K562 (cell line): ENCODE results near the gene IFNG-AS1. TPM values are rescaled to one million over a fixed set of nuclear protein-coding genes. Genes with fewer than 3 reads are reported as not detected.

Source experiments
- ATAC-seq: fragments of 200-7000 bp; cut with Tn5 transposase; 3 replicates; pipeline ENCODE4 v1.9.1; 2020; ENCODE audit warnings: moderate library complexity
- BruUV-seq: library from RNA; stranded (reverse); fragments of 400-500 nt; replicated peaks from 2 replicates; lab custom pipeline; 2021; lab: Mats Ljungman, UMichigan
- CTCF ChIA-PET: fragments of 300-600 bp; formaldehyde crosslinking; extraction: SDS; loops from one replicate; lab custom pipeline; 2021; ENCODE audit warnings: low intra/inter-chr PET ratio; lab: Yijun Ruan, JAX
- POLR2A ChIA-PET: fragments of 300-600, 350-650 bp; sonication (Branson Sonifier 250); formaldehyde crosslinking; extraction: SDS; loops from one replicate; lab custom pipeline; 2021; ENCODE audit warnings: antibody characterized with exemption, inconsistent platforms; lab: Yijun Ruan, JAX
- DNase-seq, 4 experiments: peaks; one replicate each; pipeline versions ENCODE4 v3.0.0 to v3.0.0-alpha.2; 2011 to 2018; ENCODE audit warnings: low spot score in 3 of 4, mixed read lengths in 3 of 4; ENCODE audit errors: extremely low read depth in 1 of 4
- FAIRE-seq: peaks from 2 replicates; lab custom pipeline; 2011; peaks lifted over from hg19 to GRCh38; lab: Jason Lieb, UNC
- H2AFZ ChIP-seq: 2 replicates; pipeline ENCODE4 v1.6.0; 2011; ENCODE audit warnings: low read depth, low read length, control low read depth, inconsistent platforms
- H3K27ac ChIP-seq: fragments of 200-600 bp; 3 replicates; pipeline ENCODE4 v1.8.0; 2011; ENCODE audit warnings: low read depth, mild to moderate bottlenecking, control low read depth, inconsistent platforms, low read length, moderate library complexity, mixed read lengths; ENCODE audit errors: extremely low read depth
- H3K27me3 ChIP-seq, 2 experiments: fragments of 300-600 bp in 1 of 2; 2 replicates in 1 of 2; 3 replicates in 1 of 2; pipeline versions ENCODE4 v1.6.0 to v1.8.0; 2011; ENCODE audit warnings: inconsistent platforms in 2 of 2, low read length in 2 of 2, mild to moderate bottlenecking in 1 of 2, mixed read lengths in 1 of 2, moderate library complexity in 1 of 2; ENCODE audit not compliant: control insufficient read depth in 2 of 2, insufficient read depth in 2 of 2
- H3K36me3 ChIP-seq: fragments of 300-600 bp; 3 replicates; pipeline ENCODE4 v1.8.0; 2011; ENCODE audit warnings: mild to moderate bottlenecking, low read length, inconsistent platforms; ENCODE audit not compliant: control insufficient read depth, insufficient read depth
- H3K4me1 ChIP-seq, 2 experiments: fragments of 200-600 bp in 1 of 2; replicated peaks in 1 of 2; 2 replicates in 1 of 2; 3 replicates in 1 of 2; pipeline versions ENCODE4 v1.5.1 to v1.8.0; 2011; ENCODE audit warnings: inconsistent platforms in 2 of 2, low read length in 2 of 2, mild to moderate bottlenecking in 1 of 2, mixed read lengths in 1 of 2, moderate library complexity in 1 of 2; ENCODE audit not compliant: control insufficient read depth in 2 of 2, insufficient read depth in 2 of 2
- H3K4me2 ChIP-seq: 2 replicates; pipeline ENCODE4 v1.6.1; 2011; ENCODE audit warnings: low read length, control low read depth, inconsistent platforms, mixed read lengths; ENCODE audit not compliant: insufficient read depth
- H3K4me3 ChIP-seq: fragments of 200-600 bp; sonication (generic), shearing (Covaris generic); 2 replicates; pipeline ENCODE4 v1.5.1; 2016; ENCODE audit warnings: control low read depth, inconsistent platforms
- H3K79me2 ChIP-seq: fragments of 200-600 bp; 3 replicates; pipeline ENCODE4 v1.8.0; 2011; ENCODE audit warnings: low read length, inconsistent platforms; ENCODE audit not compliant: control insufficient read depth, insufficient read depth
- H3K9ac ChIP-seq, 2 experiments: 2 replicates each; pipeline versions ENCODE4 v1.6.0 to v1.6.1; 2011; ENCODE audit warnings: low read depth in 2 of 2, low read length in 2 of 2, control low read depth in 1 of 2, inconsistent platforms in 1 of 2, mild to moderate bottlenecking in 1 of 2, mixed read lengths in 1 of 2; ENCODE audit not compliant: insufficient read depth in 1 of 2
- H3K9me1 ChIP-seq: one replicate; pipeline ENCODE4 v1.6.0; 2011; ENCODE audit warnings: inconsistent platforms, mild to moderate bottlenecking, low read length, moderate library complexity; ENCODE audit not compliant: control insufficient read depth, insufficient read depth
- H3K9me3 ChIP-seq: replicated peaks from 2 replicates; pipeline ENCODE4 v1.5.1; 2011; ENCODE audit warnings: low read depth, low read length, inconsistent platforms; ENCODE audit not compliant: control insufficient read depth, insufficient read depth
- H4K20me1 ChIP-seq: replicated peaks from 2 replicates; pipeline ENCODE4 v1.6.1; 2011; ENCODE audit warnings: low read length, inconsistent platforms, mixed read lengths; ENCODE audit not compliant: control insufficient read depth, insufficient read depth
- CBFA2T2 ChIP-seq: fragments of 450-650 bp; conservative IDR thresholded peaks from 2 replicates; pipeline ENCODE4 v1.6.1; 2017; ENCODE audit warnings: mild to moderate bottlenecking
- FOXM1 ChIP-seq, 2 experiments: fragments of 450-650 bp in 1 of 2; sonication (generic) in 1 of 2; formaldehyde crosslinking in 1 of 2; IDR thresholded peaks; 2 replicates each; pipeline versions ENCODE4 v1.6.1 to v1.9.0; 2017 to 2022; ENCODE audit warnings: low read depth in 2 of 2, mild to moderate bottlenecking in 2 of 2, missing genetic modification reagents in 1 of 2, moderate library complexity in 1 of 2
- RAD51 ChIP-seq: fragments of 450-650 bp; IDR thresholded peaks from 2 replicates; pipeline ENCODE4 v1.7.1; 2016; ENCODE audit warnings: low read depth, mild to moderate bottlenecking, borderline replicate concordance
- U2AF1 ChIP-seq: fragments of 200-400 bp; formaldehyde crosslinking; optimal IDR thresholded peaks from 2 replicates; pipeline ENCODE3; 2017; ENCODE audit warnings: mild to moderate bottlenecking, low read depth, low read length, moderate library complexity
- ZNF766 ChIP-seq: fragments of 200-800 bp; sonication (Bioruptor generic); conservative IDR thresholded peaks from 2 replicates; pipeline ENCODE4 v1.6.1; 2016; ENCODE audit warnings: missing genetic modification characterization, missing compliant biosample characterization
- WGBS: fragments of 100-300 bp; shearing (Covaris generic); methylation state at CpG from one replicate; pipeline ENCODE4 v1.1.6; 2016; ENCODE audit warnings: low coverage, mixed read lengths; ENCODE audit not compliant: insufficient coverage; ENCODE audit errors: missing lambda C conversion rate; 5-methylcytosine and 5-hydroxymethylcytosine counted together
- in situ Hi-C: fragments of 300-500 bp; cut with MboI; formaldehyde crosslinking; loops from 4 replicates; pipeline ENCODE4 v1.15.0; 2018; ENCODE audit warnings: inconsistent platforms, mixed read lengths
- intact Hi-C: fragments of 100-400 bp; cut with micrococcal nuclease; formaldehyde crosslinking; loops from 2 replicates; pipeline ENCODE4 v1.14.2; 2022
- polyA plus RNA-seq, 8 experiments: library from polyadenylated mRNA; depleted of rRNA in 4 of 8; stranded (reverse) in 5 of 8; unstranded in 3 of 8; fragments of >200 nt; fragmentation: Nextera tagmentation in 2 of 8; fragmentation: Illumina TruSeq in 1 of 8; extraction: Ambion mirVana in 2 of 8; extraction: Trizol in 1 of 8; gene quantifications; 2 replicates each; pipeline versions ENCODE4 v1.2.1 to v1.2.3, GENCODE V29; 2011 to 2014; ENCODE audit warnings: inconsistent platforms in 1 of 8, missing spikeins in 1 of 8
- total RNA-seq, 7 experiments: library from RNA; depleted of rRNA in 6 of 7; stranded (reverse); fragments of >200 nt in 6 of 7; fragmentation: Illumina TruSeq in 2 of 7; extraction: Trizol in 2 of 7; gene quantifications; 2 replicates each; pipeline versions ENCODE4 v1.2.1 to v1.2.3, GENCODE V29; 2011 to 2021; ENCODE audit warnings: low replicate concordance in 1 of 7
- TF ChIP-seq, protein P1 (sequence below): fragments of 450-650 bp; formaldehyde crosslinking; IDR thresholded peaks from 2 replicates; pipeline ENCODE4 v1.4.0; 2020; ENCODE audit warnings: mild to moderate bottlenecking, mixed read lengths

Gene IFNG-AS1
- total and polyA plus RNA-seq, 9 of the 15 experiments (the other 6 are each of a cell fraction or from before 2014, with no cell fraction given): not detected

DNA sequence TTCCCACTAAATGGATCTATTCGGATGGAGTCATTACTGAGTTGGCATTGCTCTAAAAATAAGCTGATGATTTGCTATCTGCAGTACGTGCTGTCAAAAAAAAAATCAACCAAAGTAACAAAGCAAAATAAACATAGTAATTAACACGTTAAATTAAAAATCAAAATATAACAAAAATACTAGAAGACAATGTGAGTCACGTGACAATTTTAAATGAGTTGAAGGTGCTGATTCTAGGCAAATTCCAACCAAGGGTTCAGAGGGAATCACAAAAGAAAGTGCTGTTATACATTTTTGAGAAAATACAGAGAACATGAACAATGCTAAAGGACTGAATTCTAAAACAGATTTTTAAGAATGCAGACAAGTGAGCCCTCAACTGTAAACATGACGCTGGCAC lies 45.2 kb upstream of the IFNG-AS1 start:
- in situ Hi-C loops: loop anchor here (5.0 kb wide), 1 partner anchor 587 kb away; no protein-coding TSS in a partner anchor
- Histone ChIP-seq H2AFZ (no peak overlapping the region), H3K9me3 (no peaks in the 10 kb centered on the region), H3K36me3 (no peaks in the 10 kb centered on the region), H3K27ac (no peak overlapping the region), H3K79me2 (no peaks in the 10 kb centered on the region), H3K27me3 (no peaks in the 10 kb centered on the region; a peak in 2 of 5 replicates), H3K4me1 (no peaks in the 10 kb centered on the region), H3K9me1 (no peaks in the 10 kb centered on the region), H3K4me2 (no peak overlapping the region), H3K4me3 (no peak overlapping the region), H3K9ac (no peak overlapping the region), H4K20me1 (no peaks in the 10 kb centered on the region)
- intact Hi-C loops: no loop called here
- peak; percentile 75 for TF ChIP-seq RAD51
- peak; percentile 33; the same call in 1 of the 2 replicates for TF ChIP-seq CBFA2T2
- TF ChIP-seq U2AF1: no peak
- TF ChIP-seq, protein P1, sequence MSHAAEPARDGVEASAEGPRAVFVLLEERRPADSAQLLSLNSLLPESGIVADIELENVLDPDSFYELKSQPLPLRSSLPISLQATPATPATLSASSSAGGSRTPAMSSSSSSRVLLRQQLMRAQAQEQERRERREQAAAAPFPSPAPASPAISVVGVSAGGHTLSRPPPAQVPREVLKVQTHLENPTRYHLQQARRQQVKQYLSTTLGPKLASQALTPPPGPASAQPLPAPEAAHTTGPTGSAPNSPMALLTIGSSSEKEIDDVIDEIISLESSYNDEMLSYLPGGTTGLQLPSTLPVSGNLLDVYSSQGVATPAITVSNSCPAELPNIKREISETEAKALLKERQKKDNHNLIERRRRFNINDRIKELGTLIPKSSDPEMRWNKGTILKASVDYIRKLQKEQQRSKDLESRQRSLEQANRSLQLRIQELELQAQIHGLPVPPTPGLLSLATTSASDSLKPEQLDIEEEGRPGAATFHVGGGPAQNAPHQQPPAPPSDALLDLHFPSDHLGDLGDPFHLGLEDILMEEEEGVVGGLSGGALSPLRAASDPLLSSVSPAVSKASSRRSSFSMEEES: peak; percentile 92
- TF ChIP-seq ZNF766 (CRISPR knock-in tag): no peak
- no peak for TF ChIP-seq FOXM1 (IDR thresholded peaks at IDR 0.05; ENCODE audit: low read depth)
- TF ChIP-seq FOXM1 (CRISPR knock-in tag; IDR thresholded peaks at IDR 0.05; ENCODE audit: low read depth): no peak
- ATAC-seq: no peak
- FAIRE-seq: no peak
- CTCF ChIA-PET: interaction anchor here (4.2 kb wide), 1 partner anchor 588 kb away, joined by 24 read pairs; no protein-coding TSS in a partner anchor
- no TSS peak for BruUV-seq
- POLR2A ChIA-PET: no interaction called here
- DNase-seq: no peak
- 1% methylated on average over 5 of the region's 5 CpGs for whole genome bisulfite sequencing
